OCI-LY3 (cell line): ENCODE results near the gene MDM4.

Source experiments
- H2AFZ ChIP-seq: fragments of 200-600, 300-600 bp; shearing (Covaris generic); 2 replicates; pipeline ENCODE4 v1.6.0; 2014; ENCODE audit warnings: antibody characterized with exemption, low read depth, low read length
- H3K27ac ChIP-seq: fragments of 200-600, 300-600 bp; sonication (generic); 2 replicates; pipeline ENCODE4 v1.5.1; 2014; ENCODE audit warnings: mild to moderate bottlenecking, low read length, moderate library complexity, mixed read lengths
- H3K27me3 ChIP-seq: fragments of 200-600, 300-600 bp; sonication (generic); 2 replicates; pipeline ENCODE4 v1.6.1; 2014; ENCODE audit warnings: low read depth, low read length, mixed read lengths
- H3K36me3 ChIP-seq: fragments of 200-600, 300-600 bp; sonication (generic); replicated peaks from 2 replicates; pipeline ENCODE3; 2014; ENCODE audit warnings: low read depth, low read length, mixed read lengths
- H3K4me1 ChIP-seq: fragments of 300-600, 200-600 bp; sonication (generic); 2 replicates; pipeline ENCODE4 v1.6.1; 2014; ENCODE audit warnings: low read length, mixed read lengths
- H3K4me2 ChIP-seq: fragments of 200-600, 300-600 bp; sonication (generic); 2 replicates; pipeline ENCODE4 v1.6.1; 2014; ENCODE audit warnings: low read length, mixed read lengths
- H3K4me3 ChIP-seq: fragments of 300-600, 200-600 bp; sonication (generic); 2 replicates; pipeline ENCODE4 v1.5.1; 2014; ENCODE audit warnings: antibody characterized with exemption, mild to moderate bottlenecking, low read length, moderate library complexity
- H3K79me2 ChIP-seq: fragments of 300-600, 200-600 bp; shearing (Covaris generic); 2 replicates; pipeline ENCODE4 v1.6.1; 2014; ENCODE audit warnings: mild to moderate bottlenecking, low read length, mixed read lengths
- H3K9ac ChIP-seq: fragments of 300-600, 200-600 bp; shearing (Covaris generic); 2 replicates; pipeline ENCODE4 v1.6.0; 2014; ENCODE audit warnings: mild to moderate bottlenecking, low read length, moderate library complexity
- H3K9me3 ChIP-seq: fragments of 200-600, 300-600 bp; shearing (Covaris generic); 2 replicates; pipeline ENCODE4 v1.6.1; 2014; ENCODE audit warnings: low read length, mixed read lengths; ENCODE audit not compliant: insufficient read depth
- H4K20me1 ChIP-seq: fragments of 200-600, 300-600 bp; sonication (generic); 2 replicates; pipeline ENCODE4 v1.6.1; 2016; ENCODE audit warnings: low read length, mixed read lengths; ENCODE audit not compliant: insufficient read depth
- CTCF ChIP-seq: fragments of 200-600, 300-600 bp; sonication (generic); IDR thresholded peaks from 2 replicates; pipeline ENCODE4 v1.5.1; 2014; ENCODE audit warnings: antibody characterized with exemption, low read length, low read depth
- EZH2phosphoT487 ChIP-seq: fragments of 200-600 bp; shearing (Covaris generic); IDR thresholded peaks from 2 replicates; pipeline ENCODE4 v1.6.1; 2018; ENCODE audit warnings: antibody characterized with exemption, mixed run types, low read depth

Gene MDM4

GRCh38 chr1:204575221-204576190 lies 59.3 kb downstream of the MDM4 start:
- Histone ChIP-seq H3K27me3 (no peaks in the 10 kb centered on the region), H3K4me3 (no peak overlapping the region), H3K36me3 (peaks cover 6% of the 10 kb centered on the region), H3K9me3 (no peaks in the 10 kb centered on the region), H3K4me2 (no peak overlapping the region), H4K20me1 (no peaks in the 10 kb centered on the region), H2AFZ (no peak overlapping the region), H3K79me2 (no peaks in the 10 kb centered on the region), H3K27ac (no peak overlapping the region), H3K9ac (no peak overlapping the region), H3K4me1 (peaks cover 17% of the 10 kb centered on the region)
- no peak for TF ChIP-seq EZH2phosphoT487
- no peak for TF ChIP-seq CTCF

DNA sequence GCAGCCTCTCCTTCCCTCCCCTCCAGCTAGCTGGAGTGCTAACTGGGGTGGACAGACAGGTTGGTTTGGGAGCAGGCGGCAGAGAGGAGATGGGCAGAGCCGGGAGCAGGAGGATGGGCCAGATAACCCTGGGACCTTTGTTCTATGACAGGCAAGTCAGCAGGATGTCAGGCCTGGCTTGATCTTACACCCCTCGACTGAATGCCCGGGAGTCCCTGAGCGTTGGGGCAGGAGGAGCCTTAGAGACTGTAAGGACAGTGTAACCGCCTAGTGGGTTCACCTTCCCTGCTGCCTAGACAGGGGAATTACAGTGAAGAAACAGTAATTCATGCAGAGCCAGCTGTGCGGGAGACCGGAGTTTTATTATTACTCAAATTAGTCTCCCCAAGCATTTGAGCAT lies 60.2 kb downstream of the MDM4 start:
- Histone ChIP-seq H3K9ac (no peak overlapping the region), H2AFZ (no peak overlapping the region), H4K20me1 (no peaks in the 10 kb centered on the region), H3K4me2 (no peak overlapping the region), H3K9me3 (no peaks in the 10 kb centered on the region), H3K4me3 (no peak overlapping the region), H3K36me3 (peaks cover 1% of the 10 kb centered on the region), H3K4me1 (peaks cover 17% of the 10 kb centered on the region), H3K27me3 (no peaks in the 10 kb centered on the region), H3K79me2 (no peaks in the 10 kb centered on the region), H3K27ac (no peak overlapping the region)
- TF ChIP-seq EZH2phosphoT487 (no peak), CTCF (no peak)

- Histone ChIP-seq H2AFZ (no peak overlapping the region), H3K36me3 (no peaks in the 10 kb centered on the region), H3K9me3 (no peaks in the 10 kb centered on the region), H3K27ac (no peak overlapping the region), H3K4me3 (no peak overlapping the region), H3K4me1 (peaks cover 17% of the 10 kb centered on the region), H3K4me2 (0 out of 2 replicates have a peak overlapping the region, but pooled peaks have one; percentile 80), H4K20me1 (no peaks in the 10 kb centered on the region), H3K79me2 (no peaks in the 10 kb centered on the region), H3K9ac (no peak overlapping the region), H3K27me3 (no peaks in the 10 kb centered on the region)
- TF ChIP-seq EZH2phosphoT487, result no peak
- TF ChIP-seq CTCF, result no peak
These were observed 61.7 kb downstream of the MDM4 start for GRCh38 chr1:204577794-204578478.
